GM12875 (cell line): ENCODE data around the gene CANT1.
A peak's percentile ranks its signal among the peaks of the same experiment; 100 is the strongest.

Experiments used
- H3K4me3 ChIP-seq: one replicate; pipeline ENCODE4 v1.5.1; 2011; ENCODE audit warnings: low read depth, low read length, control low read depth
- TF ChIP-seq, protein P1 (sequence below): IDR thresholded peaks from 2 replicates; pipeline ENCODE4 v1.5.1; 2011; ENCODE audit warnings: low read depth, mild to moderate bottlenecking, control low read depth, inconsistent platforms, low read length, moderate library complexity, borderline replicate concordance; ENCODE audit not compliant: insufficient read depth

CANT1 gene

DNA sequence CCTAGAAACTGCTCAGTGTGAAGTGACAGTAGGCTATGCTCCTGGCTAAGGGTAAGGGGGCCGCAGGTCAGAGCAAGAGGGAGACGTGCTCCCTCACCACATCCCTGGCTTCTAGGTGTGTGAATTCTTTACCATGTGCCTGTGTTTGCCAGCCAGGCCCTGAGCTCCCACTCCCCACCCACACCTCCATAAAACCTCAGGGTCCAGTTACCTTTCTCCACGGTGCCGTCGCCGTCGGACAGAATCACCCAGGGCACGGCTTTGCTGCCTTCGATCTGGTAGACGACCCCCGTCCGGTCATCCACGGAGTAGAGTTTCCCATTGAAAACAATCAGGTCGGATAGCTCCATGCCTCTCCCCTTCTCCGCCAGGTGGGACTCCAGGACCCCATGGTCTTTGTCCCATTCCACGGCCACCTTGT, 12.8 kb downstream of the CANT1 start:
- TF ChIP-seq, protein P1, sequence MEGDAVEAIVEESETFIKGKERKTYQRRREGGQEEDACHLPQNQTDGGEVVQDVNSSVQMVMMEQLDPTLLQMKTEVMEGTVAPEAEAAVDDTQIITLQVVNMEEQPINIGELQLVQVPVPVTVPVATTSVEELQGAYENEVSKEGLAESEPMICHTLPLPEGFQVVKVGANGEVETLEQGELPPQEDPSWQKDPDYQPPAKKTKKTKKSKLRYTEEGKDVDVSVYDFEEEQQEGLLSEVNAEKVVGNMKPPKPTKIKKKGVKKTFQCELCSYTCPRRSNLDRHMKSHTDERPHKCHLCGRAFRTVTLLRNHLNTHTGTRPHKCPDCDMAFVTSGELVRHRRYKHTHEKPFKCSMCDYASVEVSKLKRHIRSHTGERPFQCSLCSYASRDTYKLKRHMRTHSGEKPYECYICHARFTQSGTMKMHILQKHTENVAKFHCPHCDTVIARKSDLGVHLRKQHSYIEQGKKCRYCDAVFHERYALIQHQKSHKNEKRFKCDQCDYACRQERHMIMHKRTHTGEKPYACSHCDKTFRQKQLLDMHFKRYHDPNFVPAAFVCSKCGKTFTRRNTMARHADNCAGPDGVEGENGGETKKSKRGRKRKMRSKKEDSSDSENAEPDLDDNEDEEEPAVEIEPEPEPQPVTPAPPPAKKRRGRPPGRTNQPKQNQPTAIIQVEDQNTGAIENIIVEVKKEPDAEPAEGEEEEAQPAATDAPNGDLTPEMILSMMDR, result no peak
- H3K4me3 ChIP-seq, result no peak overlapping the region

DNA sequence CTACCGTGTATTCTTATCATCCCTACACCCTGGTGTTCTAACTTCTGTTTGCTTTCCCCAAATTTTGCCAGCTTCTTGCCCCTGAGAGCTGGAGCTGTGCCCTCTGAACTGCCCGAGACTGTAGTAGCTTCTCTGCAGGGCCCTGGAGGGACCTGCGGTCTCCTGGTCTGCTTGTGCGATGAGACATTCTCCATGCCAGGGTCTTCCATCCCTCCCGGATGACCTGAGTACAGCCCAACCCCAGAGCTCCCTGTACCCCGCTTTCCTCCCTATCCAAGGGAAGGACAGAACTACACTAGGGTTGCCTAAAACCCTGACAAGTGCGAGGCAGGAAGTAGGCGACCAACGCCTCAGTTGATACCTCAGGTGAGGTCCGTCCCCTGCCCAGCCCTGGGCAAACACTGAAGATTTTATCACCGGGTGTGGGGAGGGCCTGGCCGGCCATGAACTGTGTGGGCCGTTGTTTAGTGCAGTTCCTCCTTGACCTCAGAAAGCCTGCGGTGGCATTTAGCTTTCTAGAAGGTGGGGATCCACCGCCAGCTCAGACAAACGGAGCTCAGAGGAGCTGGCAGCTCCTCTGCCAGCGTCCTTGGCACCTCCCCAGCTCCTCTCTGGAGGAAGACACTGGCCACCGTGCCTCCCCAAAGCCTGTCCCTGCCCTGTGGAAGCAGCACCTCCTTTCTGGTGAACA, 13.7 kb downstream of the CANT1 start:
- no peak overlapping the region for H3K4me3 ChIP-seq
- TF ChIP-seq, protein P1, result no peak

DNA sequence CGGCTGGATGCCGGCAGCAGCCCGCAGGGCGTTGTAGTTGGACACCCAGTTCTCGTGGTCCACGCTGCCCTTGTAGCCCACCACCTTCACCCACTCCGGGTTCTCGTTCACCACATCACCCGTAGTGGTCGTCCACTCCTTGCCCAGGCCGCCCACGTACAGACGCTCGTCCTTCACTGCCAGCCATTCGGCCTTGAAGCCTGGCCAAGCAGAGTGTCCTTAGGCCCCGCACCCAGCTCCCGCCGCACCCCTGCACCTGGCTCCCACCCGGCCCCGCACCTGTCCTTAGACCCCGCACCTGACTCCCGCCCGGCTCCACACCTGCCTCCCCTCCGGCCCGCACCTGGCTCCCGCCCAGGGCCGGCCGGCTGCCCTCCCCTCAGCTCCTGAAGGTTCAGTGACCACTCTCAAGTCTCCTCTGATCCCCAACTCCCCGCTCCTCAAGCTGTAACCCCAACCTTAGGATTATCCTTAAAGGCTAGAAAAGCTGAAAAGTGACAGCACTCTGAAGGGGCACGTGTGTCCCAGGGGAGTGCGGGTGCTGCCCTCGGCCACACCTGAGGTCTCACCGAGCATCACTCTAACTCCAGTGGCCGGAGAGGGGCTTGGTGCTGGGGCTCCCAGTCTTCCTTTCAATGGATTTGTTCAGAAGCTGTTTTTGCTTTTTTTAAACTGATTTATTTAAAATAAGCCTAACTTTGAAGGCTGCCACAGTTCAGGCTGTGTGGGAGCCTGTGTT, 14.4 kb downstream of the CANT1 start:
- H3K4me3 ChIP-seq, result no peak overlapping the region
- TF ChIP-seq, protein P1, result no peak

DNA sequence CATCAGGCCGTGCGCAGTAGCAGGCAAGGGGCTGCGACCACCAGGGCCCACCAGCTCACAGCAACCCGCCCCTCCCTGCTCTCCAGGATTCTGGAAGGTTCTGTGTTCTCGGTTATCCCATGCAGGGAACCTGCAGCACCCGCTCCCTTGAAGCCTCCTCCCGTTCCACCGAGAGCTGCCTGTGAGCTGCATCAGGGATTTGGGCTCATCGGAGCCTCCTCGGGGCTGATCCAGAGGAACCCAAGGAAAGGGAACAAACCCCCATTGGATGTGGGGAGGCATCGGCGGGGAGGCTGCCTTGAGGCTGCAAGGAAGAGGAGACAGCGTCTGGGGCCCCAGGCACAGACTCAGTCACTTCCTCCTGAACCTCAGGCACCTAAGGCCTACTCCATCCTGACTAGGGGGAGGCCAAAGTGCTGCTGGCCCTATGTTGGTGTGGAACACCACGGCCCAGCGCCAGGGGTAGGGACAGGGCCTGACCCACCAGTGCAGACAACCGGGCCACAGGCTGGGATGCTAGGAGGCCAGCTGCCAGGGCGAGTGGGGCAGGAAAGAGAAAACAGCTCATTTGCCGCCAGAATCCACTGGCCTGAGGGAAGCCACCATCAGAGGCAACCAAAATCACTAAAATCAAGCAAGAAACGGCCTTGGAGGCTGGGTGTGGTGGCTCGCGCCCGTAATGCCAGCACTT, 15.4 kb downstream of the CANT1 start:
- TF ChIP-seq, protein P1, result no peak
- H3K4me3 ChIP-seq, result no peak overlapping the region

DNA sequence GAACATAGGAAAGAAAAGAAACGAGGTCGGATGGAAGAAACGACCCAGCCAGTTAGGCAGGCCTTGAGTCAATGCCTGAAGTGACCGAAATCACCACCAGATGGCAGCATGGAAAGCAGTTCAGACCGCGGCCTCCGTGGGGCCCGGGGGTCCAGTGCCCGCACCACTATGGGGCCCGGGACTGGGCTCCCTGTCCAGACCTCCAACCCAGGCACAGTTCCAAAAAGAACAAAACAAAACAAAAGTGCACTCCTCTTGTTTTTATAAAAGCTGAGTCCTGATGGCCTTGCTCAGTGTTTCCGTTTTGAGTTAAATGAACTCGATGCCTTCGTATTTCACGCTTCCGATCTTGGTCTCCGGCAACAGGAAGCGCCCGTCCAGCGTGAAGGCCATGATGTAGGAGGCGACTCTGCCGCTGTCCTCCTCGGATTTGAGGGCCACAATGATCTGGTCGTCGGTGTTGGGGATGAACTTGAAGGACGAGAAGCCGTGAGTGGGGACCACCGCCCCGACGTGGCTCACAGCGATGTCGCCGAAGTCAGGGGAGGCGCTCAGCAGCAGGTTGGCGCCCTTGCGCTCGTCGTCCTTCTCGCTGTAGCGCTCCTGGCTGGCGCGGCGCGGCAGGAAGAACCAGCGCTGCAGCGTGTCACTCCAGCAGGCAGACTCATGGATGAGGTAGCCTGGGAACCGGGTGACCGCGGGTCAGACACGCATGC, 16.2 kb downstream of the CANT1 start:
- TF ChIP-seq, protein P1, result peak; percentile 71

DNA sequence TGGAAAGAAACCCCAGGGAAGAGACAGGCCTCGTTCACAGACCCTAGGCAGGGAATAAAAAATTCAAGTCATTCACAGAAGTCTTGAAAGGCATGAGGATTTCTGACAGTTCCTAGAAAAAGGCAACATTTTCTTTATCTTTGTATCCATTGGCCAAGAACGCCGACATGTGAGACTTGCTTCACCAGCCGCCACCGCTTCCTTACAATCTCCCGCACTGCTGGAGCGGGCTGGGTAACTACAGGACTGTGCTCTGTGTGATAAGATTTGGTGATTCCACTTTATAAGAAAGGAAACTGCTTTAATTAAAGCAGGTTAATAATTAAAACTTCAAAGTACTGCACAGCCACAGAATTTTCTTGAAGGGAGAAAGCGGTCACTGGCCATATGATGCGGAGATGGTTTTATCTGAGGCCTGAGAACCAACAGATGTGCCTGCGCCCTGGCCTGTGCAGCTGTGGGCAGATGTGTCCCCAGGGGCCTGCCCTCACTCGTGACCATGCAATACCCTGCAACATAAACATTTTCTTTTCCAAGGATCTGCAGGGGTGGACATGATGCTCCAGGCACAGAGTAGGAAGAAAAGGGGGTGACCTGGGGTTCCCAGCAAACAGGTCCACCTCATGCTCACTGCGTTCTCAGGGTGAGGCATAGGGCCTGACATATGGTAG, 16.9 kb downstream of the CANT1 start:
- no peak overlapping the region for H3K4me3 ChIP-seq
- TF ChIP-seq, protein P1, result no peak

More for the DNA sequence above, 16.2 kb downstream of the CANT1 start:
- no peak overlapping the region for H3K4me3 ChIP-seq
